GM21825 (cell line): ENCODE results near the gene APOC4.
"Not testable (repeated sequence)": the region's sequence is repeated elsewhere in the genome, so short reads cannot be mapped to it uniquely, and the experiment has no call there.

Experiments used
- ATAC-seq: cut with Tn5 transposase; IDR thresholded peaks from one replicate; pipeline ENCODE4 v1.9.1; 2021; ENCODE audit warnings: mild to moderate bottlenecking, moderate library complexity; ENCODE audit not compliant: unreplicated experiment

APOC4 gene

GRCh38 chr19:44957526-44957925, 15.5 kb downstream of the APOC4 start:
- ATAC-seq, result no peak

GRCh38 chr19:44958090-44958489, 16.1 kb downstream of the APOC4 start:
- ATAC-seq, result no peak

GRCh38 chr19:44959691-44960090, 17.7 kb downstream of the APOC4 start:
- ATAC-seq, result no peak

- ATAC-seq, result no peak
Observed at GRCh38 chr19:44960906-44961728, 19.1 kb downstream of the APOC4 start.

- ATAC-seq, result no peak
Observed at GRCh38 chr19:44961821-44962220, 19.8 kb downstream of the APOC4 start.

GRCh38 chr19:44968118-44968517, 26.1 kb downstream of the APOC4 start:
- no peak for ATAC-seq

GRCh38 chr19:44968670-44969069, 26.6 kb downstream of the APOC4 start:
- no peak for ATAC-seq

GRCh38 chr19:44969437-44969836, 27.4 kb downstream of the APOC4 start:
- ATAC-seq, result no peak

- ATAC-seq, result not testable (repeated sequence)
Observed at GRCh38 chr19:44971451-44971850, 29.4 kb downstream of the APOC4 start.

- no peak for ATAC-seq
Observed at GRCh38 chr19:44972802-44973201, 30.8 kb downstream of the APOC4 start.

GRCh38 chr19:44973982-44974735, 32.1 kb downstream of the APOC4 start:
- no peak for ATAC-seq

- no peak for ATAC-seq
Observed at GRCh38 chr19:44974857-44975256, 32.8 kb downstream of the APOC4 start.

- no peak for ATAC-seq
Observed at GRCh38 chr19:44975444-44975843, 33.4 kb downstream of the APOC4 start.

- no peak for ATAC-seq
Observed at GRCh38 chr19:44984005-44984404, 42.0 kb downstream of the APOC4 start.

- ATAC-seq, result no peak
Observed at GRCh38 chr19:44985445-44985844, 43.4 kb downstream of the APOC4 start.

GRCh38 chr19:44986389-44986788, 44.4 kb downstream of the APOC4 start:
- no peak for ATAC-seq

- no peak for ATAC-seq
Observed at GRCh38 chr19:44987148-44987675, 45.2 kb downstream of the APOC4 start.

- ATAC-seq, result no peak
Observed at GRCh38 chr19:44988273-44988672, 46.2 kb downstream of the APOC4 start.

- no peak for ATAC-seq
Observed at GRCh38 chr19:44988896-44989556, 47.0 kb downstream of the APOC4 start.

- no peak for ATAC-seq
Observed at GRCh38 chr19:44990459-44990858, 48.4 kb downstream of the APOC4 start.

- ATAC-seq, result no peak
Observed at GRCh38 chr19:44990966-44991365, 48.9 kb downstream of the APOC4 start.
